ENCODE data around the gene DIDO1. TPM values are rescaled to one million over a fixed set of nuclear protein-coding genes. Genes with fewer than 3 reads are reported as not detected.

Gene DIDO1
- total RNA-seq (33.4 TPM), polyA plus RNA-seq (33.2 TPM)
- long read RNA-seq, donor 1: 0 reads
- long read RNA-seq, donor 2, full-length matches to known transcripts: 7 of 244 reads
- long read RNA-seq, donor 2, partial matches to known transcripts: 237 of 244 reads
- long read RNA-seq, donor 2, other reads (novel, unspliced or antisense): 0 of 244 reads
- long read RNA-seq, donor 3, transcript DIDO1-202 (6 exons, 2,707 nt): major isoform, 11 of 42 reads
- long read RNA-seq, donor 3, partial matches to known transcripts: 5 of 42 reads
- long read RNA-seq, donor 3, other reads (novel, unspliced or antisense): 26 of 42 reads
- long read RNA-seq, donor 4, partial matches to known transcripts: 0 of 1 reads
- long read RNA-seq, donor 4, other reads (novel, unspliced or antisense): 0 of 1 reads
- long read RNA-seq, donor 5, transcript DIDO1-202 (6 exons, 2,707 nt): major isoform, 11 of 17 reads
- long read RNA-seq, donor 5, partial matches to known transcripts: 5 of 17 reads
- long read RNA-seq, donor 5, other reads (novel, unspliced or antisense): 0 of 17 reads
- long read RNA-seq, donor 6, partial matches to known transcripts: 0 of 9 reads
- long read RNA-seq, donor 6, other reads (novel, unspliced or antisense): 0 of 9 reads
- long read RNA-seq, donor 7, transcript DIDO1-204 (6 exons, 2,704 nt): major isoform, 6 of 11 reads
- long read RNA-seq, donor 7, partial matches to known transcripts: 0 of 11 reads
- long read RNA-seq, donor 7, other reads (novel, unspliced or antisense): 0 of 11 reads
- long read RNA-seq, donor 8, partial matches to known transcripts: 0 of 17 reads
- long read RNA-seq, donor 8, other reads (novel, unspliced or antisense): 16 of 17 reads
- long read RNA-seq, donor 9, transcript DIDO1-202 (6 exons, 2,707 nt): major isoform, 5 of 75 reads
- long read RNA-seq, donor 9, partial matches to known transcripts: 46 of 75 reads
- long read RNA-seq, donor 9, other reads (novel, unspliced or antisense): 23 of 75 reads
- long read RNA-seq, donor 10, partial matches to known transcripts: 7 of 11 reads
- long read RNA-seq, donor 10, other reads (novel, unspliced or antisense): 0 of 11 reads

- 5% methylated on average over 92 of the region's 92 CpGs for WGBS
- H3K27me3 ChIP-seq (ENCODE audit: control insufficient read depth in 2 of 2, insufficient read depth in 1 of 2, low read length in 1 of 2): no peaks in the 10 kb centered on the region
- peaks cover 42 to 65% of the 10 kb centered on the region in 2 donors for H3K4me1 ChIP-seq (ENCODE audit: control insufficient read depth in 2 of 2, insufficient read depth in 2 of 2, low read length in 2 of 2)
Measured at GRCh38 chr20:62926229-62927127, at the start of gene DIDO1. Gene DIDO1, minus strand, starts transcription at chr20:62926505.

DNA sequence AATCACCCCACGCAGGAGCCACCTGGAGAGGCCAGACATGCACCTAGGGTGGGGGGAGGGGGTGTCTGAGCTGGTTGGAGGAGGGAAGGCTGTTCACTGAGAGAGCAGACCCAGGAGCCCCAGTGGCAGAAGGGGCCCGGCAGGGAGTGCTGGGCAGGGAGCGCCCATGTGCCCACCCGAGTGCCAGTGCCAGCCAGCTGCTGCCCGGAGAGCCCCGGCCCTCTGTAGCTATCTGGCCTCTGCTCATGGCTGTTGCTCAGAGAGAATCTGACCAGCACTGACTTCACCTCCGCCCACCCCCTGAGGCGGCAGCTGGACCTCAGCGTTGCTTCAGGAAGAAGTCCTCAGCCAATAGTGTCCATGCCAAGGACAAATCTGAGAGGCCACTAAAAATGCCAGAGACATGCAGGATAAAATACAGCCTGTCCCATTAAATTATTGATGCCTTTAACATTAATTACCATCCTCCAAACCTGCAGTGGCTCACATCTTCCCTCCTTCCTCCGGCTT is 49.0 kb upstream of the DIDO1 start:
- peaks cover 51 to 82% of the 10 kb centered on the region in 2 donors for H3K4me1 ChIP-seq (ENCODE audit: control insufficient read depth in 2 of 2, insufficient read depth in 2 of 2, low read length in 2 of 2)
- peaks cover 11 to 79% of the 10 kb centered on the region in 2 donors for H3K27me3 ChIP-seq (ENCODE audit: control insufficient read depth in 2 of 2, insufficient read depth in 1 of 2, low read length in 1 of 2)

More at GRCh38 chr20:62926229-62927127, at the start of gene DIDO1:
- Histone ChIP-seq H3K4me3 (ENCODE audit: low read length in 2 of 2) (peak within 1 kb of the TSS; percentile 96 to 99), H3K27ac (ENCODE audit: low read depth in 1 of 2, low read length in 1 of 2) (peak within 1 kb of the TSS; percentile 94 to 98), H3K9me3 (ENCODE audit: control insufficient read depth in 2 of 2, insufficient read depth in 1 of 2, low read length in 1 of 2) (no peaks in the 10 kb centered on the region), H3K36me3 (ENCODE audit: control insufficient read depth in 2 of 2, insufficient read depth in 2 of 2, low read length in 1 of 2) (peaks cover 3% of the 10 kb centered on the region in 2 donors)
- DNase-seq (ENCODE audit: low read depth in 6 of 9, low spot score in 9 of 9): peak in 8 of 9 donors; percentile 69 to 93 (median 83)

DNA sequence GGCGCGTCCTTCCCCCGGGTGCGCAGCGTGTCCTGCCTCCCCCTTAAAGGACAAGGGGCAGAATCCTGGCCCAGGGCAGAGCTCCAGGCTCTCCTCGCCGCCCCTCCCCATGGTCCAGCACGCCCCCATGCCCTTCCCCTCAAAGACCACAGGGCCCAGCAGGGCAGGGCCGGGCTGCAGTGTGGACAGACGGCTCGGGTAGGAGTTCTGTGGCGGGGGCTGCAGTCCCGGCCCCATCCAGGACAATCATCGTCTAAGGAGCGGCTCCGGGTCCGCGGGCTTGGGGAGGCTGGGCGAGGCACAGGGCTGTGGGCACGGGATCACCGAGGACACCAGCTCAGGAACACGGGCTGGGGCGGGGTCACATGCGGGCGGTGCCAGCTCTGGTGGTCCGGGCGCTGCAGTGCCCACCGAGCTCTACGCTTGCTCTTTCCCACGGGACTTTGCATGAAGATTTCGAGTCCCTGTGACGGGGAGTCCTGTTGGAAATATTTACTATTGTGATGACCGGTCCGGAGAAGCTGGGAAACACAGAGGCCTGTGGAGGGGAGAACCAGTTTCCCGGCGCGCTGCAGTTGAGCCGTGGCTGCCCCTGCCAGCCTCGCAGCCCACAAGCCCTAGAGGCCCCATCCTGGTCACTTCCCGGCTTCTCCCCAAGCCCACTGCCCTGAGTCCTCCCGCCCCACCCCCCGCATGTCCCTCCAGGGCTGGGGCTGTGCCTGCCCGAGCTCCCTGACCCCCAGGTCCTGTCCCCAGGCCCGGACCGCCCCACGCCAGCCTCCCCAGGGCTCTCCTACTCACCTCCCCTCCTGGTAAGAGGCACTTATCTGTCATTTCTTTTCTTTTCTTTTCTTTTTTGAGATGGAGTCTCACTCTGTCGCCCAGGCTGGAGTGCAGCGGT is 46.8 kb upstream of the DIDO1 start:
- Histone ChIP-seq H3K4me3 (ENCODE audit: low read length in 2 of 2) (no peak overlapping the region), H3K27me3 (ENCODE audit: control insufficient read depth in 2 of 2, insufficient read depth in 1 of 2, low read length in 1 of 2) (peaks cover 11 to 61% of the 10 kb centered on the region in 2 donors)

More for the DNA sequence above, 49.0 kb upstream of the DIDO1 start:
- no peaks in the 10 kb centered on the region for H3K36me3 ChIP-seq (ENCODE audit: control insufficient read depth in 2 of 2, insufficient read depth in 2 of 2, low read length in 1 of 2)
- no peak overlapping the region for H3K4me3 ChIP-seq (ENCODE audit: low read length in 2 of 2)
- DNase-seq (ENCODE audit: low read depth in 6 of 9, low spot score in 9 of 9): no peak
- H3K9me3 ChIP-seq (ENCODE audit: control insufficient read depth in 2 of 2, insufficient read depth in 1 of 2, low read length in 1 of 2): peaks cover 0 to 50% of the 10 kb centered on the region in 2 donors
- H3K27ac ChIP-seq (ENCODE audit: low read depth in 1 of 2, low read length in 1 of 2): peak overlapping the region in 1 of 2 donors; percentile 70
- 90% methylated on average over 10 of the region's 10 CpGs for WGBS

GRCh38 chr20:62971950-62972844 is 45.9 kb upstream of the DIDO1 start:
- WGBS: 5% methylated on average over 38 of the region's 38 CpGs
- peaks cover 11 to 56% of the 10 kb centered on the region in 2 donors for H3K27me3 ChIP-seq (ENCODE audit: control insufficient read depth in 2 of 2, insufficient read depth in 1 of 2, low read length in 1 of 2)
- H3K4me3 ChIP-seq (ENCODE audit: low read length in 2 of 2): no peak overlapping the region

More for the DNA sequence above, 46.8 kb upstream of the DIDO1 start:
- H3K27ac ChIP-seq (ENCODE audit: low read depth in 1 of 2, low read length in 1 of 2): no peak overlapping the region
- no peak for DNase-seq (ENCODE audit: low read depth in 6 of 9, low spot score in 9 of 9)
- peaks cover 0 to 40% of the 10 kb centered on the region in 2 donors for H3K9me3 ChIP-seq (ENCODE audit: control insufficient read depth in 2 of 2, insufficient read depth in 1 of 2, low read length in 1 of 2)
- peaks cover 29 to 59% of the 10 kb centered on the region in 2 donors for H3K4me1 ChIP-seq (ENCODE audit: control insufficient read depth in 2 of 2, insufficient read depth in 2 of 2, low read length in 2 of 2)
- no peaks in the 10 kb centered on the region for H3K36me3 ChIP-seq (ENCODE audit: control insufficient read depth in 2 of 2, insufficient read depth in 2 of 2, low read length in 1 of 2)
- 40% methylated on average over 48 of the region's 48 CpGs for WGBS

DNA sequence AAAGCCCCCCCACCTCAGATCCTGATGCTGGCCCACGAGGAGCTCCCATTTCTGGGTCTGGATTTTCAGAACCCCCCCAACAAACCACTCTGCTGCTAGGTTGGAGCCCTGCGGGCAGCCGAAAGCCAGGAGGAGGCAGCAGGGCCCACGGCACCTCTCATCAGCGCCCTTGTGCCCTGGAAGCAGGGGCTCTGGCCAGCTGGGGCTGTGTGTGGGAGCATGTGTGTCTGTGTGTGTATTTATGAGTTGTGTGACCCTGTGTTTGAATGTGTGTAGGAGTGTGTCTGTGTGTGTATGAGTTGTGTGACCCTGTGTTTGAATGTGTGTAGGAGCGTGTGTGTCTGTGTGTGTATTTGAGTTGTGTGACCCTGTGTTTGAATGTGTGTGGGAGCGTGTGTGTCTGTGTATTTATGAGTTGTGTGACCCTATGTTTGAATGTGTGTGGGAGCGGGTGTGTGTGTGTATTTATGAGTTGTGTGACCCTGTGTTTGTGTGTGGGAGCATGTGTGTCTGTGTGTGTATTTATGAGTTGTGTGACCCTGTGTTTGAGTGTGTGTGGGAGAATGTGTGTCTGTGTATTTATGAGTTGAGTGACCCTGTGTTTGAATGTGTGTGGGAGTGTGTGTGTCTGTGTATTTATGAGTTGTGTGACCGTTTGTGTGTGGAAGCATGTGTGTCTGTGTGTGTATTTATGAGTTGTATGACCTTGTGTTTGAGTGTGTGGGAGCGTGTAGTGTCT is 45.1 kb upstream of the DIDO1 start:
- Histone ChIP-seq H3K27ac (ENCODE audit: low read depth in 1 of 2, low read length in 1 of 2) (no peak overlapping the region), H3K4me1 (ENCODE audit: control insufficient read depth in 2 of 2, insufficient read depth in 2 of 2, low read length in 2 of 2) (peaks cover 22 to 42% of the 10 kb centered on the region in 2 donors), H3K4me3 (ENCODE audit: low read length in 2 of 2) (no peak overlapping the region), H3K36me3 (ENCODE audit: control insufficient read depth in 2 of 2, insufficient read depth in 2 of 2, low read length in 1 of 2) (no peaks in the 10 kb centered on the region), H3K27me3 (ENCODE audit: control insufficient read depth in 2 of 2, insufficient read depth in 1 of 2, low read length in 1 of 2) (peaks cover 11 to 54% of the 10 kb centered on the region in 2 donors), H3K9me3 (ENCODE audit: control insufficient read depth in 2 of 2, insufficient read depth in 1 of 2, low read length in 1 of 2) (peaks cover 0 to 24% of the 10 kb centered on the region in 2 donors)
- 93% methylated on average over 10 of the region's 10 CpGs for WGBS
- no peak for DNase-seq (ENCODE audit: low read depth in 6 of 9, low spot score in 9 of 9)

More at GRCh38 chr20:62971950-62972844, 45.9 kb upstream of the DIDO1 start:
- Histone ChIP-seq H3K27ac (ENCODE audit: low read depth in 1 of 2, low read length in 1 of 2) (no peak overlapping the region), H3K9me3 (ENCODE audit: control insufficient read depth in 2 of 2, insufficient read depth in 1 of 2, low read length in 1 of 2) (peaks cover 0 to 33% of the 10 kb centered on the region in 2 donors), H3K4me1 (ENCODE audit: control insufficient read depth in 2 of 2, insufficient read depth in 2 of 2, low read length in 2 of 2) (peaks cover 22 to 50% of the 10 kb centered on the region in 2 donors), H3K36me3 (ENCODE audit: control insufficient read depth in 2 of 2, insufficient read depth in 2 of 2, low read length in 1 of 2) (no peaks in the 10 kb centered on the region)
- peak in 6 of 9 donors; percentile 71 to 88 (median 78) for DNase-seq (ENCODE audit: low read depth in 6 of 9, low spot score in 9 of 9)

DNA sequence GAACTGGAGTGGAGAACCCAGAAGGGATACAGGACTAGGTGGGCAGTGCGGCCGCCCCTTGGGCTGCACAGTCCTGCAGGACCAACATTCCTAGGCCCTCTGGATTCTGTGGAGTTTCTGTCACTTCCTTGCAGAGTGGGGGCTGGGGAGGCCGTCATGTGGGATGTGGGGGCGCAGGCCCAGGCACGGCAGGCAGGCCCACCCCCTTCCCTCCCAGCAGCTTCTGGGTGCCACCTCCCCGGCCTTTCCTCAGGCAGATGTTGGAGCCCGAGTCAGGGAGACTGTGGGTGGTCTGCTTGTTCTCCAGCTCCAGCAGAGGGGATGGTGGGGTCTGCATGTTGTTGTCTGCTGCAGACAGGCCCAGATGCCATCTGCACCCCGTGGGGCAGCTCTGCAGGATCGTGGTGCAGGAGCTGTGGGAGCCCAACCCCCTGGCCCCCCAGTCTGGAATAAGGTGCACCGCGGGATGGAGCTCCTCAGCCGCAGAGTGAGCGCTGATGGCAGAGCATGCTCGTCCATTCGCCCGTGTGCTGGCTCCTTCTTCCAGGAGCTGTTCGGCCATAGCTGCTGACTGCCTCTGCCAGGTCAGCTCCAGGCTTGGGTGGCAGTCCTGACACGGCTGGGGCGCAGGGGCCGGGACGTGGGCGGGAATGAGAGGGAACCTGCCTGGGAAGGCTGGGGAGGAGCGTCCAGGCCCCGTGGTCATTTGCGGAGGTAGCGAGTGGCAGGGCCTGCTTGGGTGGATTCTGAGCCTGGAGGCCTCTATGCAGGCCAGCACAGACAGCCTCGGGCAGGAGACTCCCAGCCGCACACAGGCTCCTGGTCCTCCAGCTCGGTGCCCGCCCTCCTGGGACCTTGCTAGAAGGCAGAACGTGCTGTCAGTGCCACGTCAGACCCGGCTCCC is 44.3 kb upstream of the DIDO1 start:
- no peak overlapping the region for H3K27ac ChIP-seq (ENCODE audit: low read depth in 1 of 2, low read length in 1 of 2)
- 66% methylated on average over 33 of the region's 33 CpGs for WGBS
- no peak for DNase-seq (ENCODE audit: low read depth in 6 of 9, low spot score in 9 of 9)
- peaks cover 18 to 34% of the 10 kb centered on the region in 2 donors for H3K4me1 ChIP-seq (ENCODE audit: control insufficient read depth in 2 of 2, insufficient read depth in 2 of 2, low read length in 2 of 2)
- peaks cover 11 to 47% of the 10 kb centered on the region in 2 donors for H3K27me3 ChIP-seq (ENCODE audit: control insufficient read depth in 2 of 2, insufficient read depth in 1 of 2, low read length in 1 of 2)
- H3K4me3 ChIP-seq (ENCODE audit: low read length in 2 of 2): no peak overlapping the region
- peaks cover 0 to 16% of the 10 kb centered on the region in 2 donors for H3K9me3 ChIP-seq (ENCODE audit: control insufficient read depth in 2 of 2, insufficient read depth in 1 of 2, low read length in 1 of 2)
- H3K36me3 ChIP-seq (ENCODE audit: control insufficient read depth in 2 of 2, insufficient read depth in 2 of 2, low read length in 1 of 2): no peaks in the 10 kb centered on the region
